Retinal pigment epithelial cell (primary cell): Measurements from ENCODE around the gene SCUBE1.

ENCODE experiments used
- DNase-seq: peaks from one replicate; pipeline ENCODE4 v3.0.0-alpha.2; 2010; ENCODE audit warnings: low read depth
- H3K4me3 ChIP-seq: 2 replicates; pipeline ENCODE4 v1.5.1; 2011; ENCODE audit warnings: mild to moderate bottlenecking, low read length, control low read depth, moderate library complexity
- TF ChIP-seq, protein P1 (sequence below): conservative IDR thresholded peaks from 2 replicates; pipeline ENCODE4 v1.5.1; 2011; ENCODE audit warnings: low read depth, low read length, control low read depth, inconsistent platforms

Gene SCUBE1

DNA sequence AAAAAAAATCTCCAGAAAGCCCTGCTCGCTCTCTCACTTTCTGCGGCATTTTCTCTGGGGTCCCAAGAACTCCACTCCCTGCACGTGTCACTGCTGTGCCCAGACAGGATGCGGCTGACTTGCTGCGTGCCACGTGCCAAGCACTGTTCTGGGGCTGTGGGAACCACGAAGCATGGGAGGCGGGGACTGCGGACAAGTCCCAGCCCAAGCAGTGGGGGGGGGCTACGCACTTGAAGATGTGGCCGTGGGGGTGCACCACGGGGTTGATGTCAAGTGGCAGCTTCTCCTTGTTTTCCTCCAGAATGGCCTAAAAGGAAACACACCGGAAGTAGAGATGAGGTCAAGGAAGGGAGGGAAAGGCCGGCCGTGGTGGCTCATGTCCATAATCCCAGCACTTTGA lies 167.1 kb downstream of the SCUBE1 start:
- no peak overlapping the region for H3K4me3 ChIP-seq
- no peak for DNase-seq
- TF ChIP-seq, protein P1, sequence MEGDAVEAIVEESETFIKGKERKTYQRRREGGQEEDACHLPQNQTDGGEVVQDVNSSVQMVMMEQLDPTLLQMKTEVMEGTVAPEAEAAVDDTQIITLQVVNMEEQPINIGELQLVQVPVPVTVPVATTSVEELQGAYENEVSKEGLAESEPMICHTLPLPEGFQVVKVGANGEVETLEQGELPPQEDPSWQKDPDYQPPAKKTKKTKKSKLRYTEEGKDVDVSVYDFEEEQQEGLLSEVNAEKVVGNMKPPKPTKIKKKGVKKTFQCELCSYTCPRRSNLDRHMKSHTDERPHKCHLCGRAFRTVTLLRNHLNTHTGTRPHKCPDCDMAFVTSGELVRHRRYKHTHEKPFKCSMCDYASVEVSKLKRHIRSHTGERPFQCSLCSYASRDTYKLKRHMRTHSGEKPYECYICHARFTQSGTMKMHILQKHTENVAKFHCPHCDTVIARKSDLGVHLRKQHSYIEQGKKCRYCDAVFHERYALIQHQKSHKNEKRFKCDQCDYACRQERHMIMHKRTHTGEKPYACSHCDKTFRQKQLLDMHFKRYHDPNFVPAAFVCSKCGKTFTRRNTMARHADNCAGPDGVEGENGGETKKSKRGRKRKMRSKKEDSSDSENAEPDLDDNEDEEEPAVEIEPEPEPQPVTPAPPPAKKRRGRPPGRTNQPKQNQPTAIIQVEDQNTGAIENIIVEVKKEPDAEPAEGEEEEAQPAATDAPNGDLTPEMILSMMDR, result no peak

DNA sequence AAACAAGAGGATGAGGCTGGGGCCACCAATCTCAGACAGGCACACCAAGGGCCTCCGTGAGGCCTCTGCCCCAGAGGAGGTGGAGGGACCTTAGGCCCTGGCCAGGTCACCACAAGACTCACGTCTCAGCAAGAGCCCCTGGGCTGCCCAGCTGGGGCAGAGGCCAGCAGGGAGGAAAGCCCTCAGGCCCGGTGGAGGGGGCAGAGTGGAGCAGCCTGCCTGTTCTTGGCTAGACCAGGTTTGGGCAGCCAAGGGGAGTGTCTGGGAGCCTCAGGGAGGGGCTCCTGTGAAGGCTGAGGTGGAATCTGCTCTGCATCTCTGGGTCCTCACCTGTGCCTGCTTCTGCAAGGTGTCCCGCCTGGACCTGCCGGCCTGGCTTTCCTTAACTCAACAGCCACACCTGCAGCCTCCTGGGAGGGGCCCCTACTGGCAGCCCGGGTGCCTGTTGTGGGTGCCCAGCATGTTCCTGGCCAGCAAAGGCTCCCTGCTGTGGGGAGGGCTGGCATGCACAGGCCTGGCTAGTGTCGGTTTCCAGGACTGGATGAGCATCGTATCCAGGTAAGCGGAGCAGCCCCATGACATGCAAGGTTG lies 168.1 kb downstream of the SCUBE1 start:
- no peak for DNase-seq
- TF ChIP-seq, protein P1, result no peak

DNA sequence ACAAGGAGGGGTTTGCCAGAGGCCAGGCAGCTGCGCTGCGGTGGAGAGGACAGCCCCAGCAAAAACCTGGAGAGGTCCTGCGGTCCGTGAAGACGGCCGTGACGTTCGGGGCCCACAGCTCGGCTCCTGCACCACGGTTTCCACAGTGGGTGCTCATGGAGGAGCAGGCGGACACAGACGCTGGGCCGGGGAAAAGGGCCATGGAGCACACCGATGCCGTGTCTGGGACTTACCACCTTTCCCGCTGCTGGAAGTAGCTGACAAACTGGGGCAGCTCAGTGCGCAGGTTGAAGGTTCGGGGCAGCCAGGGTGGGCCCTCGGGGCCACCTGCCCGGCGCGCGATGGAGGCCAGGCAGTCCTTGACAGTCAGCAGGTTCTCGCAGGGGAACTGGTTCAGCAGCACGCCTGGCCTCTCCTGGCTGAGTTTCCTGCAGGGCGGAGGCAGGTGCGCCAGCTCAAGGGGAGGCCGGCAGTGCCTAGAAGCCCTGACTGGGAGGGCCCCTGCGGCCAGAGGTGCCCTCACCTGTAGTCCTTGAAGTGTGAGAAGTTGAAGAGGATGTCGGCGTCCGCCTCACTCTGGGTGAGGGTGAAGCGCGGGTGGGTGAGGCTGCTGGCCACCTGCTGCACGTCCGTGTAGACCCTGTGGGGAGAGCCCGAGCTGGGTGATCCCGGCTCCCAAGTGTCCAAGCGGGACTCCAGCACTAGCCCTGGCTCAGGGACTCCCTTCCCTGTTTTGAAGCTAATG lies 169.0 kb downstream of the SCUBE1 start:
- no peak overlapping the region for H3K4me3 ChIP-seq
- TF ChIP-seq, protein P1, result no peak
- no peak for DNase-seq

More for the DNA sequence above, 168.1 kb downstream of the SCUBE1 start:
- H3K4me3 ChIP-seq, result no peak overlapping the region

DNA sequence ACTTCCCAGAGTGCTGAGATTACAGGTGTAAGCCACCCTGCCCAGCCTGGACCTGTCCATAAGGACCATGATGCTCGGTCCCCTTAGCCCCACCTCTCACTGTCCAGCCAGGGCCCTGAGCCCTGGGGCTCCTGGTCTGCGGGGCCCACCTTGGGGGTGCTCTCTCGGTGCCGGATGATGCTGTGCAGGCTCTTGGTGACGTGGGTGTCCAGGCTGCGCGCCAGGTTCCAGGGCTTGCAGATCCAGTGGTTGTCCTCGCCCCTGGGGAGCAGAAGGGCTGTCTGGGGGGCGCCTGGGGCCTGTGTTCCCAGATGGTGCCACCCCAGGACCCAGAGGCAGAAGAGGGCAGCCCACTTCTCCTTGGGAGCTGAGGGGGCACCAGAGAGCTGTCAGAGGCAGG lies 169.6 kb downstream of the SCUBE1 start:
- TF ChIP-seq, protein P1, result no peak
- DNase-seq, result no peak

DNA sequence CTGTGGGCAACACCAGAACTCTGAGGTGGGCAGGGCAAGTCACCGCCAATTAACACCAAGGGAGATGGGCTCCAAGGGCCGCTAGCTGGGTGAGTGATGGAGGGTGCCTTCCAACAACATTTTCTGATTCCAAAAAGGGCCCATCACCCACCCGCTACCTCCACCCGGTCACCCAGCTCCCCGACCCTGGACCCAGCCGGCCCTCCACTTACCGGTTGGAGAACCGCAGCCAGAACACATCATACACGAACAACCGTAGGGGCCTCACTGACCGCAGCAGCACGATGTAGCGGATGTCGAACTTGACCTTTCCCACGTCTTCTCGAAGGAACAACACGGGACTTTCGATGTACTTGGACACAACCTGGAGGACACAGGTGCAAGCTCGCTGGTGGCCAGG lies 171.0 kb downstream of the SCUBE1 start:
- no peak for DNase-seq
- TF ChIP-seq, protein P1, result no peak
- H3K4me3 ChIP-seq, result no peak overlapping the region

More for the DNA sequence above, 169.6 kb downstream of the SCUBE1 start:
- no peak overlapping the region for H3K4me3 ChIP-seq

DNA sequence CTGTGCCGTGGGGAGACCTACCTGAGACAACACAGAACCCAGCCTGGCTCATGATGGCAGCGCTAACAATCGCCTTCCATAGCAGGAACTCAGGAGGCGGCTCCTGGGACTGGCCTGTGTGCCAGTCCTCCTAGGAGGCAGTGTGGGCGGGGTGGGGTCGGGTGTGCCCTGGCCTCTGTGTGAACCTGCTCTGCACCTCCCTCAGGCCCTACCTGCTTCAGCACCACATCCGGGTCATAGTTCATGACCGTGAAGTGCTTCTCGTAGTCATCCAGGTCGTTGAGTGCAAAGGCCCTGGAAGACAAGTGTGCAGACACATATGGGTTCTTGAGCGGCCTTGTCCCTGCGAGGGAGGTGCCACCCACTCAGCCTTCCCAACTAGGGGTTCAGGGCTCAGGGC lies 171.6 kb downstream of the SCUBE1 start:
- DNase-seq, result no peak
- TF ChIP-seq, protein P1, result no peak
- no peak overlapping the region for H3K4me3 ChIP-seq

DNA sequence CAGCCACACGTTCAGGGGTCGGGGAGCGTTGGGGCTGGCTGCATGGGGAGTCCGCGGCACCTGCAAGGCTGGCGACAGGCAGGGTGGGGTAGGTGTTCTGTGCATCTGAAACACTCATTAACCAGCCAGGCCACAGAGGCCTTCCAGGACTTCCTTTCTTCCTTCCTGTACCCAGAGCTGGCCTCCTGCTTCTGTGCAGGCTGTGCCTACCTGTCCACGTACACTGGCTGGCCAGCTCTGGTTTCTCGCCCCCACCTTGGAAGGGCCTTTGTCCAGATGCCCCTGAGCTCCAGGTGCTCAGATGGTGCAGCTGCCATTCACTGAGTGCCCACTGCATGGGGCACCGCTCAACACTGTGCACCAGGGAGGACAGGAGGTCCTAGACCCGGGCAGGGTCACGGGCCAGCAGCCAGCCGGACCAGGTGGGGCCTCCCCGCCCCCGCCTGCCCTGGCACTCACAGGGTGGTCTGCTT lies 172.1 kb downstream of the SCUBE1 start:
- no peak overlapping the region for H3K4me3 ChIP-seq
- TF ChIP-seq, protein P1, result no peak
- DNase-seq, result no peak
